HG03442 (cell line): ENCODE results near the gene LDAH.

ENCODE experiments used
- ATAC-seq: cut with Tn5 transposase; IDR thresholded peaks from one replicate; pipeline ENCODE4 v1.9.1; 2021; ENCODE audit warnings: mild to moderate bottlenecking, moderate library complexity; ENCODE audit not compliant: unreplicated experiment

Gene LDAH

DNA sequence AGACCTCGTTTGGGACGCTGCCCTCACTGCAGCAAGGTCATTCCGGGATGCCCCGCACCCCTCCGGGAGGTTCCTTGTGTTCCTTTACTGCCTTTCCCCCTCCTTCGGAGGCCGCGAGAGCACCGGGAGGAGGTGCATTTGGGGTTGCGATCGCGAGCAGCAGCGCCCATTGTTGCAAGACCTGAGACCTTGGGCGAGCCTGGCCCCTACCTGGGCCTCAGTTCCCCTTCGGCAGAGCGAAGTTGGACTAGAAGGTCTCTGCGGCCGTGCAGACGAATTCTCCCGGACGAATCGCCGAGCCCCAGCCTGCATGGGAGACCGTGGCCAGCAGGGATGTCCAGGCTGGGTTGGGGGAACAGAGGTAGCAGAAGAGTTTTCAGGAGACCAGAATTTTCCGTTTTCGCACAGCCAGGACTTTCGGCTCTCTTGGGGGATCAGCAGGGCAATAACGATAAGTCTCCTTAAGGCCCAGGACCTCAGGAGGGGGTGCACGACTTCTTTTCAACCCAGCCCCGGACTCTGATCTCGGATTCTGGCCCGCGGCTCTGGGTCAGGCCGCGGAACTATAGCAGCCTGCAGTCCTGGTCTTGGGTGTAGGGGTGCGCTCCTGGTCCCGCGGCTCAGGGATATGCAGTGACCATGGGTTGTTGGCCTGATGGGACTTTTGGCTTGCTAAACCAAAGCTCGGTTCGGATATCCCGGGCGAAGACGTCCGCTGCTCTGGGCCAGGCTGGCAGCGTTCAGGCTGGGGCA, 153.2 kb downstream of the LDAH start:
- no peak for ATAC-seq

DNA sequence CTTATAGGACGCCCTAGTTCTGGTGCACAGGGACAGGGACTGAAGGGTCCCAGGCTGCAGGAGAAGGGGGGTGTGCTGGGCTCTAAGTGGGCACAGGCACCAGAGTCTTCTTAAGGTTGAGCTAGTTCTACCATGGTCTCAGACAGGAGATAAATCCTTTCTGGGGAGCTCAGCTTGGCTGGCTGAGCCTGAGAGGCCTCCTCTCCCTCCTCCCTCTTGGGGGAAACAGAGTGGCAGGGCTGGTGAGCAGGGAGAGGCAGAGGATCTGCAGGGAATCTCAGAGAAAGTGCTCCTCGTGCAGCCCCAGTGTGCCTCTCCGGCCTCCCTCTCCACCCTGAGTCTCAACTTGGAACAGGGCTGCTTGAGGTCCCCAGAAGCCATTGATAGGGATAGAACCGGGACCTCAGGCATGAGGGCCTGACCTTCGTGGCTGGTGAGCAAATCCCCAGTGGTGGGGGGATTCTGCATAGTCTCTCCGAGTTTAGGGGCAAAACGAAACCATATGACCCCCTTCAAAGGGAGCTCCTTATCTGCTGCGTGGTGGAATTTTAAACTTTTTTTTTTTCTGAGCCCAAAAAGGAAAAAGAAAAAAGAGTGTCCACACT, 153.9 kb downstream of the LDAH start:
- no peak for ATAC-seq

DNA sequence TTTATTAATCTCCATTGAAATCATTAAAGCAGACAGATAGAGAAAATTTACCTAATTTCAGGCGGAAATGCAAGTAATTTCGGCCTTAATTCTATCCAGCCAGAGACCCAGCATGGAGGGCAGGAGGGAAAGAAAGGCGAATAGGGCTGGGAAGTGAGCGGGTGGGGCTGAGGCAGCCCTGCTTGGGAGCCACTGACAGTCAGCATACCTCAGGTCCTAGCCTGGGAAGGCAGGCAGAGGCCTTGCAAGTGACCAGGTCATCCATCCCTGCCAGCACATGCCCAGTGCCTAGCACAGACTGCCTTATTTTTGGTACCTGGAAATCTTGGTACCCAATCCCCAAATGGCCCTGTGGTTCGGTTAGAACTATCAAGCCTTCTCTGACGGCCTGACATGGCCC, 154.4 kb downstream of the LDAH start:
- no peak for ATAC-seq

DNA sequence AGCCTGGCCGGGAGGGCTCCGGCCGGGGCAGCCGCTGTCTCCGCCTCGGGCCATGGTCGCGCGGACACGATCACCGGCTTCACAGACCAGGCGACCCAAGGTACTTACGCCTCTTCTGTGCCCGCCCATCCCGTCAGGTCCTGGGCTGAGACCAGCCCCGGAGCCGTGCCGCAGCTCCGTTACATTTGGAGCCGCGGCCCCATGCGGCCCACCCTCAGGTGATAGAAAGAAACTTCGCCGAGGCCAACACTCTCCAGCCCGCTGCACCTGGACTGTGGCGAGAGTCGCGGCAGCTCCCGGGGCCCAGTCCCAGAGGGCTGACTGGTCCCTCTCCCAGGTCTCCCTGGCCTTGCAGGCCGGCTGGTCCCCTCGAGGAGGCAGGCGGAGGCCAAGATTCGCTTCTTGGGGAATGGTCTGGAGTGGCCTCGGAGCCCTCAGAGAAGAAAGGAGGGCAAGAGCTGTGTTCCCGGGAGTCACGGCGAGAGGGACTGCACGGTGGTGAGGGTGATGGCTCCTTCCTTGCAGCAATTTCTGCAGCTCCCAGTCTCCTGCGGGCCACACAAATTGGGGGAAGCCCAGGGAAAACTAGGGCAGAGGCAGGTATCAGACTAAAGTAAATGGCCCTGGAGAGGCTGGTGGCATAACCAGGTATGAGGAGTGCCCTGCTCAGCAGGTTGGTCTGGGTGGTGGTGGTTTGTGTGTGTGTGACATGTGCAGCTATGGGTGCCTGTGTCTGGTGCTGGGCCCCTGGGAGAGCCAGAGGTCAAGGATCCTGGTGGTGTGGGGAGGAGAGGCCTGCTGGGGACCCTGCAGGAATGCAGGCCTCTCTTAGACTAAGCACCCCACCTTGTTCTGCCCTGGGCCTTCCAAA, 155.1 kb downstream of the LDAH start:
- ATAC-seq, result peak; percentile 17

DNA sequence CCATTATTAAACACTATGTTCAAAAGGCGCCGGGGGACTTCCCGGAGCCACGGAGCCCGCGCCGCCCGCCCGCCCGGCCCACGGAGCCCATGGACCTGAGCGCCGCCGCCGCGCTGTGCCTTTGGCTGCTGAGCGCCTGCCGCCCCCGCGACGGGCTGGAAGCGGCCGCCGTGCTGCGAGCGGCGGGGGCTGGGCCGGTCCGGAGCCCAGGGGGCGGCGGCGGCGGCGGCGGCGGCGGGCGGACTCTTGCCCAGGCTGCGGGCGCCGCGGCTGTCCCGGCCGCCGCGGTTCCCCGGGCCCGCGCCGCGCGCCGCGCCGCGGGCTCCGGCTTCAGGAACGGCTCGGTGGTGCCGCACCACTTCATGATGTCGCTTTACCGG, 155.8 kb downstream of the LDAH start:
- ATAC-seq, result peak; percentile 29

DNA sequence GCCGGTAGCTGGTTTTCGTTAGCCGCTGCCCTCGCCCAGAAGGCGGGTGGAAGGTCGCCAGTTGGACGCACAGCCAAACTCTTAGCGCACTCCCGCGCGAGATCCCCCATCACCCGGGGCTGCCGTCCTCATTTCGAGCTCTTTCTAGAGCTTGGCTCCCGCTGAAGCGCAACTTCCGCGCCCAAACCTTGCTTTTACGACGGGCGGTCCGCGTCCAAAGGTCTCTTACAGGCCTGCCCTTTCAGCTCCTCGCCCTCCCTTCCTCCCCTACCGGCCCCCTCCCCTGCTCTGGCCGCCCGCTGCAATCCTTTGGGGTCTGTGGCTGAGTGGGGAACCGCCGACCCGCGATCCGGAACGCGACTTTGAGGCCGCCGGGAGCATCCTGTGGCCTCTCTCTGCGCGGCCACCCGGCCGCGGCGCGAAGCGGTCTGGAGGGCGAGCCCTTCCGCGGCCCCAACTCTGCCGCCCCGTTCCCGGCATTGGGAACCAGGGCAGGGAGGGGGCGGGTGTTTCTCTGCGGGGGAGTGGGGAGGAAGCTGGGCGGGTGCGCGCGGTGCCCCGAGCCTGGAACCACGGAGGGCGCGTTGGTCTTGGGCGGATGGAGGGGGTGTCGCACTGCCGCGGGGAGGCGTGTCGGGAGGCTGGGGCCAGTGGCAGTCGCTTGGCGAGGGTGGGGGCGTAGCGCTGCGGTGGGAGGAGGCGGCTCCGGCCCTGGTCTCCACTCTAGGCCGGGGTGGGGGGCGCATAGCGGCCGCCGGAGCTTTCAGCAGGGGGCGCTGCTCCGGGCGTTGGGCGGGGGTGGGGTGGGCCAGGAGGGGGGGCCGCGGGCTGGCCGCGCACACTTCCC, 156.4 kb downstream of the LDAH start, which contains the start of gene GDF7:
GDF7 (plus strand) TSS at position 841 of the 847 bp plus-strand sequence. CDS start 96 bp downstream, outside the sequence.
- peak; percentile 23 for ATAC-seq

DNA sequence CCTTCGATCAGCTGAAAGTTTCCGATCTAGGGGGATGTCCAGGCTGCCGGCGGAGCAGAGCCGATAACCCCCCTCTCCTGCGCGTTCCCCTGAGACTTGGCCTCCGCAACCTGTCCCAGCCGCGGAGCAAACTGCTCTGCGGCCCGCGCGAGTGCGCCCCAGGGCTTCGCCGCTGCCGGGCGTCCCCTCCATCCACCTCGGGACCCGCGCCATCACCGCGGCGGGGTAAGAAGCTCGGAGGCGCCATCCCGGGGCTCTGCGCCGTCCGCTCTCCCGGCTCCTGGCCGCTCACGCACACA, 156.9 kb downstream of the LDAH start:
- peak; percentile 5 for ATAC-seq

DNA sequence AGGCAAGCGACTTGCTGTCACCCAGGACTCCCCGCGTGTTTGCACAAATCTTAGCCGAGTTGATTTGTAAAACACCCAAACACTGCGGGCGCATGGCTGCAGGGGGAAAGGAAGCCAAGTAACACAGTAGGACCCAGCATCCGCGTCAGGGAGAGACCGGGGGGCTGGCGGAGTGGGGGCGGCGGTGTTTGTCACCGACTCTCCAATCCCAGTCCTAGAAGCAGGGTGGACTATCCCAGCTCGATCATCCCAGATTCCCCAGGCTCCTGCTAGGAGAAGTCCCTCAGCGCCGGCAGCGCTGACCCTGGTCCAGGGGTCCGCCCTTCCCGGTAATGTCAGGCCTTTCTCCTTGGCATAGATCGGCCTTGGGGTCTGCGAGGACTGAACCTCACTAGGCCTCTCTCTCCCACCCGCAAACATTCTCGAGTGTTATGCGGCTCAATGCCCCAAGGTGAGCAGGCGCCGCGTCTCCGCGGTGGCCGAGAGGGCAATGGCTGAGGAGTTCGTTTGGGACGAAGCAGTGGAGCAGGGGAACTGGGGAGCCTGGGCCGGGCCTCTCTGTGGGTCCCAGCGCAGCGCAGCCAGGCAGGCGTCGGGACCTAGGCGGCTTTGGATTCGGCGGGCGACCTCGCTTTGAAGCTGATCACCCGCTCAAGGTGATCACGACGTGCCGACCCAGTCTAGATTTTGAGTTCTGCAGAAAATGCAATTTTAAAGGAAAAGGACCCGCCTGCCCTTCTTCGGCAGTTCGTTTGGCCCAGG, 157.5 kb downstream of the LDAH start:
- ATAC-seq, result no peak

DNA sequence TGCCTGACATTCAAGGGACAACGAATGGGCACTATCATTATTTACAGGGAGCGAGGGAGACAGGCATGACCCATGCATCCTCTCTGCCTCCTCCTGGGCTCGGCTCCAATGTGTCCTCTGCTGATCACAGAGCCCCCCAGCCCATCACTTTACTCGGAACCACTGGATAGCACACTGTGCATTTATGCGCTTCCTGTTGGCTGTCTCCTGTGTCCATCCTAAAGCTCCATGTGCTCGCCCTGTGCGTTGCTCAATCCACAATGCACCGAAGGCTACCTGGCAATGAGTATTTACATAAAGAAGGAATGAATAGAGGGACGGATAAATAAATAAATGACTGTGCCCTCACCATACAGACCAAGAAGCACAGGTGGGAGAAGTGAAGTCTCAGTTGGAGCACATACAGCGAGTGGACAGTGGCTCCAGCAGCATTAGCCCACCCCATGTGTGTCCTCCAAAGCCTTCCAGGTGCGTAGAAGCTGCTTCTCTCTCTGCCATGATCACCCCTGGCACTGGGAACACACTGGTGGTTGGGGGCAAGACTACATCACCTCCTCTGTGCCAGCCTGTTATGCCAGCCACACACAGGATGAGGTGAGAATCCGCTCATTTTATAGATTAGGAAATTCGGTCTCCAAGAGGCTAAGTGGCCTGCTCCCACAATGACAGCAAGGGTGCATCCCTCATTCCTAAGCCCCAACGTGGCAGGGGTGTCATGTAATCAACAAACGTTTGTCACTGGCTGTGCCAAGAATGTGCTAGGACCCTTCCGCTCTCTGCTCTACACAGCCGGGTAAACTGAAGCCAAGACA, 158.3 kb downstream of the LDAH start:
- ATAC-seq, result no peak

DNA sequence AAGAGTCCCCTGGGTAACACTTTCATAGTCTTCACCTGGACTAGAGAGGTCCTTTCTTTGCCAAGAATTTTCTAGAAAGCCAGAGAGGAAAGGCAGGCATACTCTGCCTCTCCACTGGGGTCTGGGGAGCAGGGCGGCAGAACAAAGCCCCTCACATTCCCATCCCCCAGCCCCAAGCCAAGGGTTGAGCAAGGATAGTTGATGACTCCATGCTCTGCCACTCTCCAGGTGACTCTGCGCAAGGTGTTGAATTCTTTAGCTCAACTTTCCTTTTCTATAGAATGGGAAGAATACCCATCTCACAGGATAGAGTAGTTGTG, 158.9 kb downstream of the LDAH start:
- no peak for ATAC-seq

DNA sequence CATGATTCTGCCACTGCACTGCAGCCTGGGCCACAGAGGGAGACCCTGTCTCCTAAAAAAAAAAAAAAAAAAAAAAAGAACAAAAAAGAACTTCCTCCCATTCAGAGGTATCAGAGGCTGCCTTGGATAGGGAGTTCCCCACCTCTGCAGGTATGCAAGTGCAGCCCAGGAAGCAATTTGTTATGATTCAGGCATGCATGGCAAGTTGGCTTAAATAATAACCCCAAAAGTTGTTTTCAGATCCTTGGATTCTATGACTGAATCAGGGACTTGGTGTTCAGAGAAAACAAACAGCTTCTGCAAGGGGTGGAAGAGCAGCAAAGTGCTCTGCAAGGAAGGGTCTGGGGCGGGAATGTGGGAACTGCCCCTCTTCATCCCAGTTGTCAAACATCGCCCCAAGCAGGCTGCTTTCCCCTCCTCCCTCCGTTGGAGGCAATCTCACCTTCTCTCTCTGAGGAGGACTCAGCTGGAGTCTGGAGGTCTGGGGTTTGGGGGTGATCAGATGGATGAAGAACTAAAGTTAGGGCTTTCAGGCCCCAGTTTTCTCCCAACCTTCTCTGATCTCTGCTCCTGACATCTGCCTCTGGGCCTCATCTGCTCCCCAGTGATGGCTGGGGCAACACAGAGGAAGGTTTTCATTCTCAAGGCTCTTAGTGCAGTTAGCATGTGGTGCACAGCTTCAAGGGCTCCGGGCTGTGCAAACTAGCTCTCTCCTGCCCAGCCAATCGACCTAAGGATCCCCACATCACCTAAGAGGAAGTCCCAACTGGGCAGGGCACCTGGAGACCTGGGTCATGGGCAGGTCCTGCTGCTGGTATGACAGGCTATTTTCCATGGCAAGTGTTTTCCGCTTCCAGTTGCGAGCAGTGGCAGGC, 159.5 kb downstream of the LDAH start:
- no peak for ATAC-seq

DNA sequence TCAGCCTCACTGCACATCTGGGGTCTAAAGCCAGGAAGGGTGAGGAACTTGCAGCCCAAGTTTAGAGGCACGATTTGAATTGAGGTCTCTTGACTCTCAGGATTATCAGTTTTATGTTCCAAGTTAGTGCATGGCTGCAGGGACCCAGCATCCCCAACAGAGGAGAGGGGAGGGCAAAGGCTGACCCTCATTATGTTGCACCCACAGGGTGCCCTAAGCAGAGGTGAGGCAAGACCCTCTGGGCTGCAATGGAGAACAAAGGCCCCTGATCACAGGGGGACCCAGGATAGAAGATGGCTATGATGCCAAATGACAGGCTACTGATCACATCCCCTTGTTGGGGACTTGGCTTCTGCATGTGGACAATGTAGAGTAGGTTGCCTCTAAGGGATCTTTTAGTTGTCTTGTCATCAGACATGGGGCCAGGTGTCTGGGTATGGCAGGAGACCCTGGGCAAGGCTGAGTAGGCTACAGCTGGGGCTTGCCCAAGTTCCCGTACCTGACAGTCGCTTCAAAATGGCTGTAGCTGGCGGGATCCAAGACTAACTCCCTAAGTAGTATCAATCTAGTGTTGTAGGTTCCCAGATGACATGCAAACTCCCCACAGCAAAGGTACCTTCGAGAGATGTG, 160.5 kb downstream of the LDAH start:
- ATAC-seq, result no peak

DNA sequence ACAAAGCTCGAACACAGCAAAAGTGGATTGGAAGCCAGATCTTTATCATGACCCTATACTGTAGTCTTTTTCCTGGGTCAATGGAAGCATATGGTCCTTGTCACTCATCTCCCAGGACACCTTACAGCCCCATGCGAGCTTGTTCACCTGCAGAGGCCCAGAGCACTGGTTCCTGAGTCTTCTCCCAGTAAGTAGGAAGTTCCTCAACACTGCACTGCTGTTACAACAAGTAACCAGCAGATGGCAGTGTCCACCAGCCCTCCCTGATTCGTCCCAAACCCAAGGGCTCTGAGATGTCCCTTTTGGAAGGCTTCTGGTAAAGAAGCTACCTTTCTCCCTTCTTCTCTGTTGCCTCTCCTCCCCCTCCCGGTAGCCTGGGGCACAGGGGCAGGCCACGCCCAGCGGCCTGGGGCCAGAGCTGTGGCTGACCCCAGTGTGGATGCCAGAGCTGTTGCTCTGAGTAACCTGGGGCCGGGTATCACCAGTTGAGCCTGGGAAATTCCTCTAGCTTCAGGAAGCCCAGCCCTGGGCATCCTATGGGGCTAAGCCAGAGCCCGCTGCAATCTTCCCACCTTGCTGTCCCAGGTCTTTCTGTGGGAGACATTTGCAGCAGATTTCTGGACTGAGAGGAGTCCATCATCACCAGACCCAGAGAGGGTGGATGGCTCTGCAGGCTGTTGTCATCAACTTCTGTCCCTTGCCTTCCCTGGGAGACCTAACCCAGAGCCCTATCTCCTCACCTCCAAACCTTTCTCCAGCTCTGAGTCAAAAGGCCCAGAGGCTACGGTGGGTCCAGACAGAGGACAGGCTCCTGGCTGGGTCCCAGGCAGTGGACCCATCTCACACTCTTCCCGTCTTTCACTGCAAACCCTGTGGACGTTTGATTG, 161.2 kb downstream of the LDAH start:
- ATAC-seq, result peak; percentile 68

DNA sequence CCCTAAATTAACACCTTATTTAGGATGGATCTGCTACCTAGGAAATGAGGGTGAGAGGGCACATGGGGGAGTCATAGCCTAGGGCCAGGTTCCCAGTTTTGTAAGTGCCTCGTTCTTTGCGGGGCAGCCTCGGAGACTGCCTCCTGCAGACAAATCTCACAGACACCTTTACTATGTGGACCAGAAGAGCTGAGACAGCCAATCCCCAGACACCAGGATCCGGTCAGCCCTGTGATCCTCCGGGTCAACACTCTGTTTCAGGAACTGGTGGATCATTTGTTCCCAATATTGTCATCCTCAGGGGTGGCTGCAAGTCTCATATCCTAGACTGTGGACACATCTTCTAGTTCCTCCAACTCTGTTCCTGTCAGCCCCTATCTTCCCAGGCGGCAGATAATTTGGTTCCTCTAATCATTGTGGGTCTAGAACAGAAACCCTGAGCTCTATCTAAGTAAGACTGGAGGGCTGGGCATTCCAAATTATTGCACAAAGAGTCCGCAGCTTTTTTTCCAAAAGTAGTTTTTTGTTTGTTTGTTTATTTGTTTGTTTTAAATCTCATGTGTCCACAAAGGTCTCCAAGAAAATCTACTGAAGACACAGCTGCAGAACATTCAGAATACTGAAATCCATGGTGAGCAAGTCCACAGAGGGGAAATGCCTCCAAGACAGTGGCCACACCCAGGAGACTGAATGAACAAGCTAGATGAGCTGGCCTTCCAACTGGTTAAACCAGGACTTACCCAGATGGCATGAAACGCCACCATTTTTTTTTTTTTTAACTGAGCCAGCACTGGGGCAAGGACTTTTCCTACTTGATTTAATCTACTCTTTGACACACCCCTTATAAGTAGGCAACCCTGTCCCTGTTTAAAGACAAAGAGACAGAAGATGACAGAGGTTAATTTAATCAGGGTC, 162.1 kb downstream of the LDAH start:
- no peak for ATAC-seq

DNA sequence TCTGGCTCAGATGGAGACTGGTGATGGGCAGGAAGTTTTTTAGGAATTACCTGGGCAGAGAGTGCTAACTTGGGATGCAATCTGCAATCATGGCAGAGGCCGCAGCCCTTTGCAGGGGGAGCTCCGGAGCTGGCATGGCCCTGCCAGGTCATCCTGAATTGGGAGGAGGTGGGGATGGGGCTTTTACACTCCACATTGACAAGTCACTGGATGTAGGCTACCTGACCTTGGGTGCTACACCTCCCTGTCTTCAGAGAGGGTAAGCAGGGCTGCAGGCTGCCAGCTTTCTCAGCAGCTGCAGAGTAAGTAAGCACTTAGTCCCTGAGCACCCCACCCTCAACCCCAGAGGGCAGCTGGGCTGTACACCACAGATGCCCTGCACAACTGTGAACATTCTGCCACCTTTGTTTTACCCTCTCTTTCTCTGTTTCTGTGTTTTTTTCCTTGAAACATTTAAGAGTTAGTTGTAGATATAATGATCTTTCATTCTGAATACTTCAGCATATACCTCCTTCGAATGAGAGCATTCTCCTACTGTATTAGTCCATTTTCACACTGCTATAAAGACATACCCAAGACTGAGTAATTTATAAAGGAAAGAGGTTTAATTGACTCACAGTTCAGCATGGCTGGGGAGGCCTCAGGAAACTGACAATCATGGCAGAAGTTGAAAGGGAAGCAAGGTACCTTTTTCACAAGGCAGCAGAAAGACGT, 165.2 kb downstream of the LDAH start:
- no peak for ATAC-seq
